Stimulated activated CD8-positive, alpha-beta memory T cell treated with anti-CD3 and anti-CD28 coated beads, Interleukin-12 subunit alpha, Interleukin-12 subunit beta, amount 100 ng/mL, for 4 hours (primary cell): ENCODE measurements around the gene SLC1A4.
"Not testable (repeated sequence)": the region's sequence is repeated elsewhere in the genome, so short reads cannot be mapped to it uniquely, and the experiment has no call there.

Experiments used
- DNase-seq: peaks from one replicate; pipeline ENCODE4 v3.0.0-alpha.2; 2020; ENCODE audit warnings: low read depth

SLC1A4 gene

GRCh38 chr2:64992990-64993389 is 3.8 kb downstream of the SLC1A4 start:
- no peak for DNase-seq

- DNase-seq, result no peak
Measured at GRCh38 chr2:64995041-64995440, 5.8 kb downstream of the SLC1A4 start.

GRCh38 chr2:64996871-64997307 is 7.7 kb downstream of the SLC1A4 start:
- no peak for DNase-seq

GRCh38 chr2:64998658-64999061 is 9.5 kb downstream of the SLC1A4 start:
- no peak for DNase-seq

- no peak for DNase-seq
Measured at GRCh38 chr2:64999754-65000153, 10.6 kb downstream of the SLC1A4 start.

GRCh38 chr2:65000644-65001043 is 11.4 kb downstream of the SLC1A4 start:
- no peak for DNase-seq

GRCh38 chr2:65003037-65003436 is 13.8 kb downstream of the SLC1A4 start:
- no peak for DNase-seq

GRCh38 chr2:65004232-65004631 is 15.0 kb downstream of the SLC1A4 start:
- not testable (repeated sequence) for DNase-seq

GRCh38 chr2:65013776-65014175 is 24.6 kb downstream of the SLC1A4 start:
- no peak for DNase-seq

- no peak for DNase-seq
Measured at GRCh38 chr2:65015731-65016130, 26.5 kb downstream of the SLC1A4 start.

GRCh38 chr2:65016789-65017188 is 27.6 kb downstream of the SLC1A4 start:
- no peak for DNase-seq

GRCh38 chr2:65017335-65017734 is 28.1 kb downstream of the SLC1A4 start:
- no peak for DNase-seq

- no peak for DNase-seq
Measured at GRCh38 chr2:65018141-65018582, 29.0 kb downstream of the SLC1A4 start.

GRCh38 chr2:65019010-65019409 is 29.8 kb downstream of the SLC1A4 start:
- no peak for DNase-seq

GRCh38 chr2:65019675-65020195 is 30.5 kb downstream of the SLC1A4 start:
- no peak for DNase-seq

GRCh38 chr2:65020251-65020650 is 31.1 kb downstream of the SLC1A4 start:
- DNase-seq, result not testable (repeated sequence)

GRCh38 chr2:65020943-65021528 is 31.8 kb downstream of the SLC1A4 start:
- no peak for DNase-seq

GRCh38 chr2:65021709-65022108 is 32.5 kb downstream of the SLC1A4 start:
- no peak for DNase-seq

- no peak for DNase-seq
Measured at GRCh38 chr2:65022189-65022588, 33.0 kb downstream of the SLC1A4 start.

GRCh38 chr2:65023742-65024141 is 34.5 kb downstream of the SLC1A4 start:
- DNase-seq, result no peak

- DNase-seq, result no peak
Measured at GRCh38 chr2:65024149-65024829, 35.1 kb downstream of the SLC1A4 start.

GRCh38 chr2:65025453-65026123 is 36.4 kb downstream of the SLC1A4 start:
- DNase-seq, result no peak

GRCh38 chr2:65026154-65026553 is 37.0 kb downstream of the SLC1A4 start:
- no peak for DNase-seq
